NK-92 (cell line): Measurements from ENCODE around the gene HOXD4.

Experiments
- DNase-seq: peaks from one replicate; lab custom pipeline; 2025; ENCODE audit not compliant: unreplicated experiment; lab: John Stamatoyannopoulos, UW

HOXD4 gene

DNA sequence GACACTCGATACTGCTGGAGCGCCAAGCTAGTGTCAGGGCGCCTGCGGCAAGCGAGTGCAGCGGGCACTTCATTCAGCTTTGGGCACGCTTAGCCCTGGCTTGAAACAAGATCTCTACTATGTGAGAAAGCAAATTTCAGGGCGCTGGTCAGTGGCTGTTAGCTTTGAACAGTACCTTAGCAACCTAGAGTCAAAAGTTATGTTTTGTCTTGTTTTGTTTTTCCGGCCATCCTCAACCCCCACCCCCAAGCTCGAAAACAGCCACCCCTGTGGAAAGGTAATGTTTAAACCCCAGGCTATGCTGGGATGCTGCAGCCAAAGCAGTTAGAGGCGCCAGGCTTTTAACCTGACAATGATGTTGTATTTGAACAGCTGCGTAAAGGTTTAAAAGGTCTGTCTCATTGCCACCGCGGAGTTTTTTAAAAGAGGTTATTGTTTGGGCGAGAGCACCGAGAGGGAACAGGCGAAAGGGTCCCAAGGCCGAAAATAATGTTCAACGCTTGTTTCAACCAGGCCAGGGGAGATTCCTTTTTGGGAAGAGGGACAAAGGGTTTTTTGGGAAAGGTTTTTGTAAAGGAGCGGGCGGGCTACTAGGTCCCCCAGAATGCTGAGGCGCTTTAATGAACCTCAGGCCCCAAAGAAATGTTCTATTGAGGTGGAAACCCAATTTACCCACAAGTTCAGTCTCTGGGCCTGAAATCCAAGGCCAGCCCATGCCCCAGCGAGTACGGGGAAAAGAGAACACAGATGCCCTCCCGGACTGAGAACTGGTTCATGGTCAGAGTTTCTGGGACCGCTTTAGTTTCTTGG lies 37.0 kb upstream of the HOXD4 start:
- DNase-seq = no peak

DNA sequence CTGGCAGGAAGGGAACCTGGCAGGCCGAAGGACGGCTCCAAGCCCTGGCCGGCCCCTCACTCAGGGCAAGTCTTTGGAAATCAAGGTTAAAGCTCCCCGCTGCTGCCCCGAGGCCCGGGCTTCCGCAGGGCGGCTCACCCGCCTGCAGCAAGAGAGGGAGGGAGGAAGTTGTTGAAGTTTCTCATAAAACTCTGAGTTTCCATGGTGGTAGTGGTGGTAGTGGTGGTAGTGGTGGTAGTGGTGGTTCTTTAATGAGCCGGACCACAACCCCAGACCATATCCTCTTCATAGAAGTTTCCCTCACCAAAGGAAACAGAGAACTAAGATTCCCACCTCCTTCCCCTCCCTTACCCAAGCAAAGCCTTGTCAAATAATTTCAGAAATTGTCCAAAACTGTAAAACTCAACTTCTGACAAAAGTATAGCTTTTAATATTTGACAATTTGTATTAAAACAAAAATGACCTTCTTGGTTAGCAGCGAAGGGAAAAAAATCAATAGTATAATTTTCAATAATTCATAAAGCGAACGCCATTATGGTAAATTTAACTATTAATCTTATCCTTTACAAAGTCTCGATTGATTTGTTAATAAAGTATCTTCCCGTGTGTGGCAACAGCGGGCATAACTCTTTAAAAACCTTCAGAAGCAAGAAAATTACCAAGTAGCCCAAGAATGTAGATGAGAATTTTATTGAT lies 36.3 kb upstream of the HOXD4 start:
- no peak for DNase-seq

DNA sequence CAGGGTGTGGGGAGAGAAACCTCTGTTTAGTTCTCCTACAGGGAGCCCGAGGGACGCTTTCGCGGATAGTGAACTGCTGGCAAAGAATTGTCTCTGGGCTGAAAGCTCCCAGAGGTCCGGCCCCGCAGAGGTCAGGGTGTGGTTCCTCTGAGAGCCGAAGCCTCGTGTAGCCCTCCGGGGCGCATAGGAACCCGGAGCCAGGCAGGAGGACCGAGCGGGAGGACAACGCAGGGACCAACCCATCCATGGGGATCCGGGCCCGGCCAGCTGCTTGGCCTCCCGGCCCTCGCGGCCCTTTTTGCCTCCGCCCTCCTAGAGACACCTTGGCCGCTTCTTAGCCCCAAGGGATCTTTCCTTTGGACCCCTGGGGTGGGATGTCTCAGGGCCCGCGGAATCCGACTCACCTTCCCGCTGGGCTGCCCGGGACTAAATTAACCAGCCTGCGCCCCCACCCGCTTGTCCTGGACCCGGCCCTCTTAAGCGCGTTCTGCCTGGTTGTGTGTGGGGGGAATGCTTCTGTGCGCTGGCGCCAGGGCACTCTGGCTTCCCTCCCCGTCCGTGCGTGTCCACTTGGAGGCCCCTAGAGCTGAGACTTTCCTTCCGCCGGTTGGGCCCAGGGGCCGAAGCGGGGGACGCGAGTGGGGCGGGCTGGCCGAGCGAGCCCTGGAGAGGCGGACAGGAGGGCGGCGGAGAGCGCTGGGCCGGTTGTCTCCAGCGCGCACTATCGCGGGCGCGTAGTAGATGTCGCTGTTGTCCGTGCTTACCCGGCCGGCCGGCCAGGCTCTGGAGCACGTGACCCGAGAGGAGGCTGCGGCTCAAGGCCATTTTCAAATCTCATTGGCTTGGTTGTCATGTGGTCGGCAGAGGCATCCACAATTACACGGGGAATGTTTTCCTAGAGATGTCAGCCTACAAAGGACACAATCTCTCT lies 35.2 kb upstream of the HOXD4 start, which contains the start of gene HOXD10:
TSS of gene HOXD10 (plus strand) at position 896 of the 931 bp plus-strand sequence. CDS start 56 bp downstream, outside the sequence.
- DNase-seq = no peak

DNA sequence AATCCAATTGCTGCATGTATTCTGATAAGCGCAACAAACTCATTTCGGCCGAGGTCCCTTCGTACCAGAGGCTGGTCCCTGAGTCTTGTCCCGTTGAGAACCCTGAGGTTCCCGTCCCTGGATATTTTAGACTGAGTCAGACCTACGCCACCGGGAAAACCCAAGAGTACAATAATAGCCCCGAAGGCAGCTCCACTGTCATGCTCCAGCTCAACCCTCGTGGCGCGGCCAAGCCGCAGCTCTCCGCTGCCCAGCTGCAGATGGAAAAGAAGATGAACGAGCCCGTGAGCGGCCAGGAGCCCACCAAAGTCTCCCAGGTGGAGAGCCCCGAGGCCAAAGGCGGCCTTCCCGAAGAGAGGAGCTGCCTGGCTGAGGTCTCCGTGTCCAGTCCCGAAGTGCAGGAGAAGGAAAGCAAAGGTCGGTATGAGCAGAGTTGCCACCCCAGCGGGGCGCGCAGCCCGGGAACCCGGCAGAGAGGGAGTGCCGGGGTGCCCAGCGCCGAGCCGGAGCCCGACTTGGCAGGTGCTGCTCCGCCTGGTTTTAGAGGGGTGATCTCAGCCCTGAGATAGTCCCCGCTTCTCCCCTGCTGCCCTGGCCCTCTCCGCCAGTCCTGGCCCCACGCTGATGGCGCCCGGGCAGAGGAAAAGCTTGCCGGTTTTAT lies 34.1 kb upstream of the HOXD4 start:
- DNase-seq = no peak

DNA sequence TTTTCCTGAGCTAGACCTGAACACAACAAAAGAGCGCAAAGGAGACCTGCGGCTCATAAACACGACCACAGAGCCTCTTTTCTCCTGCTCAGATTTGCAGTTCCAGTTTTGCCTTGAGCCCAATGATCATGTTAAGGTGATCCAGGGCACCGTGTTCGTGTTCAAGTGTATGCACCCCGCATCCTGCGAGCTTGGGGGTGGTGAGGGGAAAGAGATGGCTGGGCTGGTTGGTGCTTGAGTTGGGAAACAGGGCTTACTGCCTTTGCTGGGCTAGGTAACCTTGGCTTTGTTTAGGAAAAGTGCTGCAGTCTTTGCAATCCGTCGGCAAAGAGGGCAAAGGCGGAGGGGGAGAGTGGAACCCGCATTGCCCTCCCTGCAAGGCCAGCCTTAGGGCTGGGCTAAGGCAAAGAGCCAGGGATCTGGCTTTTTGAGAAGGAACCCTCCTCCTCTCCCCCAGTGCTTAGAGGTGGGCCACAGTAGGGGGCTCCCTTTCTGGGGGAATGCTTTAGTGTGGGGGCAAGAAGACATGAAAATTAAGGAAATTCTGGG lies 33.5 kb upstream of the HOXD4 start:
- DNase-seq = no peak

DNA sequence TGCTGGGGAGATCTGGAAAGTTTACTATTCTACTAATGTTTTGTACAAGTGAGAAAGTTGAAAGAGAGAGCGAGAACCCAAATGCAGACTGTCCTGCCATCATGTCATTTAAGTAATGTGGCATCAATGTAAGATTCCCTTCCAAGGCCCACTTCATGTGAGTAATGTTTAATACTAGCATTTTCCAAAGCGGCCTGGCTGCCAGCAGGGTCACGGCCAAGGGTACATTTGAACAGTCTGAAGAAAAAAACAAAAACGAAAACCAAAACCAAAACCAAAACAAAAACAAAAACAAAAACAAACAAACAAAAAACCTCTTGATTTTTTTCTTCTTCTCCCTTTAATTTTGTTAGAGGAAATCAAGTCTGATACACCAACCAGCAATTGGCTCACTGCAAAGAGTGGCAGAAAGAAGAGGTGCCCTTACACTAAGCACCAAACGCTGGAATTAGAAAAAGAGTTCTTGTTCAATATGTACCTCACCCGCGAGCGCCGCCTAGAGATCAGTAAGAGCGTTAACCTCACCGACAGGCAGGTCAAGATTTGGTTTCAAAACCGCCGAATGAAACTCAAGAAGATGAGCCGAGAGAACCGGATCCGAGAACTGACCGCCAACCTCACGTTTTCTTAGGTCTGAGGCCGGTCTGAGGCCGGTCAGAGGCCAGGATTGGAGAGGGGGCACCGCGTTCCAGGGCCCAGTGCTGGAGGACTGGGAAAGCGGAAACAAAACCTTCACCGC lies 32.6 kb upstream of the HOXD4 start:
- no peak for DNase-seq

DNA sequence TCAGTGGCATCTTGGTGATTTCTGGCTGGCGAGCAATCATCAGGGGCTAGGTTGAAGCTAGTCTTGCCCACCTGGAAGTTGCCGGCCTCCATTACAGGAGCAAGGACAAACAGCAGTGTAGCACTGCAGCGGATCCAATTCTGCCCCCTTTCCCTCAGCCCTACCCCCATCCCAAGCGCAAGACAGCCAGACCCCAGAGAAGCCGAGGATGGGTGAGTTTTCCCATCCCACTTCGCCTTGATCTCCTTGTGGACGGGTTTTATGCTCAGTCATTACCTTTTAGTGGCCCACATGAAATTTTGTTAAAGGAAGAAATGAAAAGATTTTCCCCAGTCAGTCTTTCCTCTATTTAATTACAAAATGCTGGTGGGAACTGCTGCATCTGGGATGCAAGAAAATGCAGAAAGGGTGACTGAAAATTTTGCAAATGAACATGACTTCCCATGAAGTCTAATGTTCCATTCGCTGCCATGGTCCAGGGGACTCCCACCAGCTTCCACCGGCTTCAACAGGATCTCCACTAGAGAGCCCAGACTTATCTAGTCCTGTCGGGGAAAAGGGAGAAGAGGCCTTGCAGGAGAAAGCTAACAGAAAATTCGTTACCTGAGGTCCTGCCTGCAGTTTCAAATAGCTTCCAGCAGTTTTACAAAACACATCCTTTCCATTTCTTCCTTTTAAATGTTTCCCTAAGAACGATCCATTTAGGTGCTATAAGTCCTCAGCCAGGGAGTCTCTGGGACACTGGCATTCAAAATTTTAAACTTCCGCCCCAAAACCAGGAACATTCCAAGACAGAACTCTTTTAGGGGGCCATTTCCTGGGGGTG lies 30.8 kb upstream of the HOXD4 start:
- DNase-seq = no peak

DNA sequence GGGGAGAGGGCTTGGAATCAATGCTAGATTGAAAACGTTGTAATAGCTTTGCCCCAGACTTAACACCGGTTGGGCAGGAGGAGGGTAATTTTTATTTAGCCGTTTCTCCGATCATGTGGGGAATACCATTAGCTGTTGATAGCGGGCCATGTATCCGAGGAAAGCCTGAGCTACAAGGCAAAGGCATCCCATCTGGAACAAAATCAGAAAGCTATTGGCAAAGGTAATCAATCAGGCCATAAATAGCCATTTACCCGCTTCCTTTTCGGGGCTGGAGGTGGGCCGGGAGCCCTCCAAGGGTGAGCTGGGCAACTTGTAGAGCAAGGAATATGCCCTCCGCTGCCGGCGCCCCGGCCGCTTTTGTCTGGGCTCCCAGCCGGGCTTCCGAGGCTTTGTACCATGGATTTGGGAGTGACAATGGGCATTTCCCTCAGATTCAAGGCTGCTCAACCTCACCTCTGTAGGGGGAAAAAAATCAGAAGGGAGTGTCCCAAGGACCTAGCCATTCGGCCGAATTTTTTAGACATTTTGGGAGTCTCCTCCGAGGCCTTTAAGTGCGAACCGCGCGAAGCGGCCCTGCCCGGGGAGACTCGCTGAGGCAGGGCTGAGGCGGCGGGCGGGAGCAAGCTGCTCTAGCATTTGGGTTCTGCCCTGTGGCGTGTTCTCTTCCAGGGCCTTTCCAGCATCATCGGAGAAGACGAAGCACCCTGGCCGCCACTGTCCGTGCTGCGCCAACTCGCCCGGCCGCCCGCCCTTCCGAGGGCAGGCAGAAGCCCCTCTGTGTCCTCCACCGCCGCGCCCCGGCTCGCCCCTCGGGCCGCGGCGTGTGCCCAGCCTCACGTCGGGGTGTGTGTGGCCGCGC lies 29.9 kb upstream of the HOXD4 start:
- DNase-seq = no peak

DNA sequence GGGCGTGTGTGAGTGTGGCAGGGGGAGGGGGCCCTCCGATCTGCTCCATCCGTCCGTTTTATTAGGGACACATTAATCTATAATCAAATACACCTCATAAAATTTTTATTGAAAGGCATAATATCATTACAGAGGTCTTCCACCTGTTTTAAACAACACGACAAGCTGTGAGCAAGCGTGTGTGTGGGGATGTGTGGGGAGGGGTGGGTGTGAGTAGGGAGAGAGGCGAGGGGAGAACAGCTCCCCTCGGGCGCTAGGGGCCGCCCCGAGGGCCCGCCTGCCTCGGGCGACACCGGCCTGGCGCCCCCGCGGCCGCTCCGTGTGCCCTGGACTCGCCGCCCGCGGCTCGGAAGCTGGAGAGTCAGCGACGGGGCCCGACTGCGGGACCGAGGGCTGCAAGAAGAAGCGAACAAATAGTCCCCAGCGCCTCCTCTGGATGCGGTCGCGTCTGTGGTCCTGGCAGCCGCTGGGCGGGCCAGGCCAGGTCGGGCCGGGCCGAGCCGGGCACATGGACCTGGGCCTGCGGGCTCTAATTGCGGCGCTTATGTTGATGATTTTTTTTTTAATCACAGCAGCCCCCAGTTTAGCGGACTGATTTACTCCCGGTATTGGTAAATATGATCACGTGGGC lies 29.2 kb upstream of the HOXD4 start:
- DNase-seq = no peak

DNA sequence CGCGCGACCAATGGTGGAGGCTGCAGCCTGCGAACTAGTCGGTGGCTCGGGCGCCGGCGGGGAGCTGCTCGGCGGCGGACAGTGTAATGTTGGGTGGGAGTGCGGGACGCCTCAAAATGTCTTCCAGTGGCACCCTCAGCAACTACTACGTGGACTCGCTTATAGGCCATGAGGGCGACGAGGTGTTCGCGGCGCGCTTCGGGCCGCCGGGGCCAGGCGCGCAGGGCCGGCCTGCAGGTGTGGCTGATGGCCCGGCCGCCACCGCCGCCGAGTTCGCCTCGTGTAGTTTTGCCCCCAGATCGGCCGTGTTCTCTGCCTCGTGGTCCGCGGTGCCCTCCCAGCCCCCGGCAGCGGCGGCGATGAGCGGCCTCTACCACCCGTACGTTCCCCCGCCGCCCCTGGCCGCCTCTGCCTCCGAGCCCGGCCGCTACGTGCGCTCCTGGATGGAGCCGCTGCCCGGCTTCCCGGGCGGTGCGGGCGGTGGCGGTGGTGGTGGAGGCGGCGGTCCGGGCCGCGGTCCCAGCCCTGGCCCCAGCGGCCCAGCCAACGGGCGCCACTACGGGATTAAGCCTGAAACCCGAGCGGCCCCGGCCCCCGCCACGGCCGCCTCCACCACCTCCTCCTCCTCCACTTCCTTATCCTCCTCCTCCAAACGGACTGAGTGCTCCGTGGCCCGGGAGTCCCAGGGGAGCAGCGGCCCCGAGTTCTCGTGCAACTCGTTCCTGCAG lies 28.5 kb upstream of the HOXD4 start, which contains the start of gene HOXD9:
TSS of gene HOXD9 (plus strand) at position 37 of the 728 bp plus-strand sequence. CDS start at position 87, 50 bp downstream.
- no peak for DNase-seq

DNA sequence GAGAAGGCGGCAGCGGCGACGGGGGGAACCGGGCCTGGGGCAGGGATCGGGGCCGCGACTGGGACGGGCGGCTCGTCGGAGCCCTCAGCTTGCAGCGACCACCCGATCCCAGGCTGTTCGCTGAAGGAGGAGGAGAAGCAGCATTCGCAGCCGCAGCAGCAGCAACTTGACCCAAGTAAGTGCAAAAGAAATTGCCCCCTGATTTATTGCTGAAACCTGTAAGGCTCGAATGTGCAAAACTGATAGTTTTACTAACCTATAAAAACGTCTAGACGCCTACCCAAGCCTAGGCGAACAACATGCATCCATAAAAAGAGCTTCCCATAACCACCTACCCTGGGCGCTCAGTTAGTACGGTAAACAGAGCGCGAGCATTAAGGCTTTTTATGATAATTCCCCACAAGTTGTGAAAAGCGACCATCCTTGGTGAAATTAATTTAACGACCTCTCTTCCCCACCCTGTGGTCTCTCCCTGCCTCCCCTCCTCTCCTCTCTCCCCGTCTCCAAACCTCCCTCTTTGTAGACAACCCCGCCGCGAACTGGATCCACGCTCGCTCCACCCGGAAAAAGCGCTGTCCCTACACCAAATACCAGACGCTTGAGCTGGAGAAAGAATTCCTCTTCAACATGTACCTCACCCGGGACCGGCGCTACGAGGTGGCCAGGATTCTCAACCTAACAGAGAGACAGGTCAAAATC lies 27.8 kb upstream of the HOXD4 start:
- no peak for DNase-seq

DNA sequence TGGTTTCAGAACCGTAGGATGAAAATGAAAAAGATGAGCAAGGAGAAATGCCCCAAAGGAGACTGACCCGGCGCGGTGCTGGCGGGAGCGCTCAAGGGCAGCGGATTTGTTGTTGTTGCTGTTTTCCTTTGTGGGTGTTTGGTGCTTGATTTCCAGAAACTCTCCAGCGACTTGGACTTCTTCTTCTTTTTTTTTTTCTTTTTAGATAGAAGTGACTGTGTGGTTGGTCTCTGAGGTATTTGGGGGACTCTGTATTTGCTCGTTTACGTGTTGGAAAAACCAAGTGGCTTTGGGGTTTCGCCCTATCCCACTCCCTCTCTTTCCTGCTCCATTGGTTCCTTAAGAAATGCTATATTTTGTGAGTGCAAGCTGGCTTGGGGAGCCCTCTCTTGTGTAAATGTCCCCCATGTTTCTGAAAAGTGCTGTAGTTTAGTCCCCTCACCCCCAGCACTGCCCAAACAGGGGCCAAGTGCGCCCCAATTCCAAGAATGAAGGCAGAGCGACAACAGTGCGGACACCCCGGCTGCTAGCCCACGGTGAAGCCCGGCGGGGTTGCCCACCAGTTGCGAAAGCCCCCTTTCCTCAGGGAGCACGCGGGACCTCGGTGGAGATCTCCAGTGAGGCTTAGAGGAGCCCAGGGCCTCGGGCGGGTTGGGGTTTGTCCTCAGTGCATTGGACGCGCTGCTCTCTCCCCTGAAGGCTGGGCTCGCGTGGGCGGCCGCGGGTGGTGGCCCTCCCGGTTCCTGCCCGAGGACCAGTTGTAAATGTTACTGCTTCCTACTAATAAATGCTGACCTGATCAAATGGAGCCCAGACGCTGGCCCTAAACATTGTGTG lies 27.0 kb upstream of the HOXD4 start:
- no peak for DNase-seq

DNA sequence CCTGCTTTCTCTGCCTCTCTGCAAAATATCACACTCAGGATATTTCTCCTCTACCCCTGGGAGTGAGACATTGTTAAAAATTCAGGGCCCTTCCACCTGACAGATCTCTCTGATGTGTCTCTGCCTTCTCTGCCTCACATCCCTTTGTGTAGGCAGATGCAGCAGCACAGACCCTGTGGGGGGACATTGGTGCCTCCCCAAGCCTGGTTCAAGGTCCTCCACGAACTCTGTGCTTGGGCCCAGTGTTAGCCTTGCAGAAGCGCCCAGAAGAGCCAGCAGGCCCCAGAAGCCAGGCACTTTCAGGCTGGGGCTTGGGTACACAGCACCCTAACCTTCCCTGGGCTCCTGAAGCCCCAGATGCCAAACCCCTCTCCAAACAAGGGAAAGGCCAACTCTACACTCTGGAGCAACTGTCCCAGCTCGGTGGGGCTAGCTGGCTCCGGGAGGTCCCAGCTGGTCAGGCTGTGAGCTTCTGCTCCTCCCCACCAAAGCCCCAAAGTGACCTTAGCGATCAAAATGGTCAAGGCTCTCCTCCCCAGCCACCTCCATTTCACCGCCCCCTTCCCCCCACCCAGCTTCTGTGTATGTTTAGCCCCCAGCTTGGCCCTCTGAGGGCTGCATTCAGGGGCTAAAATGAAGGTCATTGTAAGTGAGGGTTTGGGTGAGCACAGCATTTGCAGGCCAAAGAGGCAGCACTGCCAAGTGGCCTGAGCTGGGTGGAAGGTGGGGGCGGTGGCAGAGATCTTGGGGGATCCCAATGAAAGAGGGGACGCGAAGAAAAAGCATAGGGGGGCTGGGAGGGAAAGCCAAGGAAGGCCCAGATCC lies 26.2 kb upstream of the HOXD4 start:
- DNase-seq = no peak

DNA sequence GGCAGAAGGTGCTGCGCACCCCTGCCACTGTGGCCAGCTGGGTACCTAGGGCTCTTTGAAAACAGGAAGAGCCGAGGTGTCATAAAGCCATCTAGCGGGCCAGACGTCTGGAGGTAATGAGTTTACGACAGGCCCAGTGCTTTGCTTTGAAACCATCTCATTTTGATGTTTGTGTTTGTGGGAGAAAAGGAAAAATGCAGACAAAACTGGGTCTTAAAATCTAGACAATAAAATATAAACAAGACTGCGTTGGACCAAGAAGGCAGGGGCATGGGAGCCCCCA lies 25.6 kb upstream of the HOXD4 start:
- no peak for DNase-seq
